ENCODE data around the gene BBS1.

DNA sequence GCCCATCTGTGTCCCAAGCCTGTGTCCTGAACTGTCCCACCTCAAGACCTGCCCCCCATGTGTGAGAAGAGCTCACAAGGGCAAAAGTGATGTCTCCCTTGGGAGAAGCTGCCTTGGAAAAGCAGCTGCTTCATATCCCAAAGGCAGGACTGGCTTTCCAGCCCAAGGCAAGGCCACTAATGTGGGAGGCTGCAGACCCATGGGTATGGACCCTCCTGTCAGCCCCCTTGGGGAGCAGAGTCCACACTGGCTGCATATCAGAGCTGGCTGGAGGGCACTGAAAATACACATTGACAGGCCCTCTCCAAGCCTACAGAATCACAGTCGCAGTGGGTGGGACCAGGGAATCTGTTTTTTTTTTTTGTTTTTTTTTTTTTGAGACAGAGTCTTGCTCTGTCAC is 41.0 kb upstream of the BBS1 start:
- TF ChIP-seq POLR2A (IDR thresholded peaks at IDR 0.05; ENCODE audit: low read depth, low read length): no peak
- TF ChIP-seq POLR2AphosphoS5 (IDR thresholded peaks at IDR 0.05; ENCODE audit: low read depth, low read length): no peak
- TF ChIP-seq TAF1 (IDR thresholded peaks at IDR 0.05; ENCODE audit: borderline replicate concordance, low read depth, low read length): no peak

Data from GM12892 (cell line).